Upper lobe of left lung (tissue), 6 donors: Measurements from ENCODE around the gene CMSS1. TPM values are rescaled to one million over a fixed set of nuclear protein-coding genes. Genes with fewer than 3 reads are reported as not detected.
A peak's percentile ranks its signal among the peaks of the same experiment; 100 is the strongest.

ENCODE experiments used
- ATAC-seq, 2 donors: fragments of 200-7000 bp; cut with Tn5 transposase; one replicate each; pipeline ENCODE4 v1.9.1; 2022; ENCODE audit warnings: mild to moderate bottlenecking in 2 of 2, moderate library complexity in 2 of 2; ENCODE audit not compliant: low FRiP score in 2 of 2
- DNase-seq, 2 donors: peaks; one replicate each; pipeline ENCODE4 v3.0.0-alpha.2; 2019 to 2020
- H3K27ac ChIP-seq, 4 donors: fragments of 200-600 bp; sonication (generic); one replicate each; pipeline ENCODE4 v1.5.1; 2016 to 2019
- H3K27me3 ChIP-seq, 4 donors: fragments of 200-600 bp; sonication (generic); one replicate each; pipeline ENCODE4 v1.5.1; 2017 to 2019
- H3K36me3 ChIP-seq, 4 donors: fragments of 200-600 bp; sonication (generic); one replicate each; pipeline ENCODE4 v1.5.1; 2016 to 2019
- H3K4me1 ChIP-seq, 4 donors: fragments of 200-600 bp; sonication (generic); one replicate each; pipeline ENCODE4 v1.5.1; 2018 to 2019
- H3K4me3 ChIP-seq, 4 donors: fragments of 200-600 bp; sonication (generic); one replicate each; pipeline ENCODE4 v1.5.1; 2017 to 2019; ENCODE audit warnings: mild to moderate bottlenecking in 2 of 4, moderate library complexity in 1 of 4
- H3K9me3 ChIP-seq, 4 donors: fragments of 200-600 bp; sonication (generic); one replicate each; pipeline ENCODE4 v1.5.1; 2018 to 2019
- CTCF ChIP-seq, 6 experiments: fragments of 450-650 bp in 4 of 6; fragments of 200-600 bp in 2 of 6; sonication (generic) in 2 of 6; IDR thresholded peaks; one replicate each; pipeline ENCODE4 v1.5.1; 2016 to 2019; ENCODE audit warnings: antibody characterized with exemption in 6 of 6
- EP300 ChIP-seq, 4 donors: sonication (generic); formaldehyde crosslinking; IDR thresholded peaks; one replicate each; pipeline ENCODE4 v1.5.1; 2017; ENCODE audit warnings: antibody characterized with exemption in 4 of 4, control low read depth in 2 of 4
- POLR2A ChIP-seq, 4 donors: fragments of 450-650 bp; IDR thresholded peaks; one replicate each; pipeline ENCODE4 v1.5.1; 2016 to 2017; ENCODE audit warnings: antibody characterized with exemption in 4 of 4, mild to moderate bottlenecking in 2 of 4
- POLR2AphosphoS5 ChIP-seq, 2 donors: sonication (generic); formaldehyde crosslinking; IDR thresholded peaks; one replicate each; pipeline ENCODE4 v1.5.1; 2017; ENCODE audit warnings: antibody characterized with exemption in 2 of 2
- whole genome bisulfite sequencing, 2 donors: methylation state at CpG; one replicate each; pipeline ENCODE4 v1.1.5; 2017 to 2018; 5-methylcytosine and 5-hydroxymethylcytosine counted together
- total RNA-seq, 6 donors: library from RNA; depleted of rRNA in 4 of 6; stranded (reverse); fragments of >200 nt in 4 of 6; gene quantifications; one replicate each; pipeline versions ENCODE4 v1.1.0 to v1.2.1, GENCODE V29; 2016 to 2021
- donor health status: DM: no; HTN: no; CAD: no; lungs with moderate emphysema.
- donor health status: DM: no; HTN: yes; CAD: no; lungs with severe emphysema.

The CMSS1 gene
- total RNA-seq, 6 donors from 2014 or later = 4.0 to 21.1 (median 12.0) TPM

GRCh38 chr3:99842826-99843589 lies 25.3 kb downstream of the CMSS1 start:
- no peak for TF ChIP-seq POLR2AphosphoS5 (IDR thresholded peaks at IDR 0.05)
- peak; percentile 34 to 69 (median 56) for TF ChIP-seq CTCF (IDR thresholded peaks at IDR 0.05)
- no peak for TF ChIP-seq POLR2A (IDR thresholded peaks at IDR 0.05)
- no peak for TF ChIP-seq EP300 (IDR thresholded peaks at IDR 0.05)
- WGBS, 2 donors = 31 to 41% methylated on average over 2 of the region's 2 CpGs
- H3K4me3 ChIP-seq = no peak overlapping the region
- no peaks in the 10 kb centered on the region for H3K9me3 ChIP-seq
- H3K27me3 ChIP-seq = no peaks in the 10 kb centered on the region
- H3K4me1 ChIP-seq = peaks cover 14 to 31% (median 14%) of the 10 kb centered on the region in 4 donors
- DNase-seq = no peak
- no peaks in the 10 kb centered on the region for H3K36me3 ChIP-seq
- peak; percentile 49 to 75 for ATAC-seq
- peak overlapping the region; percentile 9 to 71 (median 53) for H3K27ac ChIP-seq

DNA sequence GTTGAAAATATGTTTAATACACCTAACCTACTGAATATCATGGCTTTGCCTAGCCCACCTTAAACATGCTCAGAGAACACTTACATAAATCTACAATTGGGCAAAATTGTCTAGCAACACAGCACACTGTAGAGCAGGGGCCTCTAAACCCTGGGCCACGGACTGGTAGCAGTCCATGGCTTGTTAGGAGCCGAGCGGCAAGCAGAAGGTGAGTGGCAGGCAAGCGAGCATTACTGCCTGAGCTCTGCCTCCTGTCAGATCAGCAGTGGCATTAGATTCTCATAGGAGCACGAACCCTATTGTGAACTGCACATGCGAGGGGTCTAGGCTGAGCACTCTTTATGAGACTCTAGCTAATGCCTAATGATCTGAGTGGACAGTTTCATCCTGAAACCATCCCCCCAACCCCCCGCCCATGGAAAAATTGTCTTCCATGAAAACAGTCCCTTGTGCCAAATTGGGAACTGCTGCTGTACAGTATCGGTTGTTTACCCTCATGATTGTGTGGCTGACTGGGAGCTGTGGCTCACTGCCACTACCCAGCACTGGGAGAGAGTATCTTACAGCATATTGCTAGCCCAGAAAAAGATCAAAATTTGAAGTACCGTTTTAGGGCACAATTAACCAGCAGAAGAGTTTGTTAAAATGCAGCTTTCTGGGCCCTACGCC lies 26.1 kb downstream of the CMSS1 start:
- H3K27ac ChIP-seq = peak overlapping the region; percentile 9 to 71 (median 53)
- no peak for DNase-seq
- 59 to 66% methylated on average over 4 to 10 of the region's 10 CpGs for WGBS, 2 donors
- H3K9me3 ChIP-seq = no peaks in the 10 kb centered on the region
- H3K4me1 ChIP-seq = peaks cover 14 to 31% (median 14%) of the 10 kb centered on the region in 4 donors
- no peaks in the 10 kb centered on the region for H3K27me3 ChIP-seq
- peak; percentile 3 to 30 for ATAC-seq
- no peaks in the 10 kb centered on the region for H3K36me3 ChIP-seq
- H3K4me3 ChIP-seq = no peak overlapping the region
- TF ChIP-seq CTCF (IDR thresholded peaks at IDR 0.05) (no peak), EP300 (IDR thresholded peaks at IDR 0.05) (no peak), POLR2AphosphoS5 (IDR thresholded peaks at IDR 0.05) (no peak), POLR2A (IDR thresholded peaks at IDR 0.05) (no peak)

DNA sequence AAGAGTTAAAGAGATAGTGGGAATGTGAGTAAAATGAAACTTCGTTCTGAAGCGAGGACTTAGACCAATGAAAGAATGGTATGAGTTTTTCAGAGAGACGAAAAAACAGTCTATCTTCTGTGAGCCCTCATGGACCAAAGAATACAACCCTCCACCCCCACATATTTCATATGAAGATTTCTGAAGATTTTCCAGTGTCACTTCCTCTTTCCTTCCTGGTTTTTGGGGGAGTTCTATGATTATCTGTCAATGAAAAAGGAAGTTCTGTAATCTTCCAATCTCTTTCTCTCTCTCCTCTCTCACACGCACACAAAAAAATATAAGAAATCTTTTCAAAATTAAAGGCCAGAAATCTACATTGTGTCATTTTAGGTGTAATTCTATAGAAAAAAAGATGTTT lies 27.7 kb downstream of the CMSS1 start:
- ATAC-seq (peak in 1 of 2 donors; percentile 51), DNase-seq (no peak)
- WGBS, 2 donors = 48 to 51% methylated on average over 4 of the region's 4 CpGs
- peaks cover 14 to 31% (median 14%) of the 10 kb centered on the region in 4 donors for H3K4me1 ChIP-seq
- peak overlapping the region in 3 of 4 donors; percentile 7 to 71 (median 51) for H3K27ac ChIP-seq
- H3K9me3 ChIP-seq = no peaks in the 10 kb centered on the region
- peaks cover 0 to 6% (median 3%) of the 10 kb centered on the region in 4 donors for H3K36me3 ChIP-seq
- H3K4me3 ChIP-seq = no peak overlapping the region
- TF ChIP-seq POLR2AphosphoS5 (IDR thresholded peaks at IDR 0.05) = no peak
- TF ChIP-seq EP300 (IDR thresholded peaks at IDR 0.05) = no peak
- no peak for TF ChIP-seq POLR2A (IDR thresholded peaks at IDR 0.05)
- no peak for TF ChIP-seq CTCF (IDR thresholded peaks at IDR 0.05)
- no peaks in the 10 kb centered on the region for H3K27me3 ChIP-seq

- Histone ChIP-seq H3K36me3 (peaks cover 0 to 11% (median 6%) of the 10 kb centered on the region in 4 donors), H3K4me1 (peaks cover 14 to 31% (median 14%) of the 10 kb centered on the region in 4 donors), H3K27ac (peak overlapping the region; percentile 18 to 51 (median 48)), H3K27me3 (no peaks in the 10 kb centered on the region), H3K9me3 (no peaks in the 10 kb centered on the region), H3K4me3 (no peak overlapping the region)
- DNase-seq (no peak), ATAC-seq (no peak)
- 59 to 79% methylated on average over 2 of the region's 2 CpGs for WGBS, 2 donors
- peak; percentile 12 to 18 for TF ChIP-seq POLR2AphosphoS5 (IDR thresholded peaks at IDR 0.05)
- TF ChIP-seq EP300 (IDR thresholded peaks at IDR 0.05) = peak in 2 of 4 donors; percentile 36 to 59
- TF ChIP-seq POLR2A (IDR thresholded peaks at IDR 0.05) = no peak
- TF ChIP-seq CTCF (IDR thresholded peaks at IDR 0.05) = no peak
Measured at GRCh38 chr3:99845999-99846398, 28.3 kb downstream of the CMSS1 start.
